ENCODE results near the gene INPP5A.

INPP5A gene

GRCh38 chr10:132617737-132618052 lies 80.1 kb downstream of the INPP5A start:
- ATAC-seq, result no peak
- no peak for TF ChIP-seq PPARA (CRISPR knock-in tag; IDR thresholded peaks at IDR 0.05; ENCODE audit: borderline replicate concordance)
- no peak for TF ChIP-seq ISL1 (CRISPR knock-in tag; IDR thresholded peaks at IDR 0.05)
- TF ChIP-seq ZNF8 (CRISPR knock-in tag; IDR thresholded peaks at IDR 0.05), result no peak
- no peak for TF ChIP-seq CSDC2 (CRISPR knock-in tag; IDR thresholded peaks at IDR 0.05)
- no peak for TF ChIP-seq TOX (CRISPR knock-in tag; IDR thresholded peaks at IDR 0.05; ENCODE audit: borderline replicate concordance)
- no peak for TF ChIP-seq GLIS3 (CRISPR knock-in tag; IDR thresholded peaks at IDR 0.05)
- TF ChIP-seq ZFP3 (CRISPR knock-in tag; IDR thresholded peaks at IDR 0.05), result no peak
- no peak for TF ChIP-seq ZNF565 (CRISPR knock-in tag; conservative IDR thresholded peaks at IDR 0.05; ENCODE audit: low read depth)
- TF ChIP-seq PATZ1 (CRISPR knock-in tag; IDR thresholded peaks at IDR 0.05; ENCODE audit: borderline replicate concordance), result no peak
- TF ChIP-seq ZFP30 (CRISPR knock-in tag; IDR thresholded peaks at IDR 0.05), result no peak

GRCh38 chr10:132618158-132618919 lies 80.8 kb downstream of the INPP5A start:
- TF ChIP-seq RARB (CRISPR knock-in tag; IDR thresholded peaks at IDR 0.05), result no peak
- no peak for TF ChIP-seq ESRRG (CRISPR knock-in tag; IDR thresholded peaks at IDR 0.05)
- TF ChIP-seq ZFP30 (CRISPR knock-in tag; IDR thresholded peaks at IDR 0.05), result no peak
- no peak for ATAC-seq

GRCh38 chr10:132619927-132620326 lies 82.3 kb downstream of the INPP5A start:
- ATAC-seq, result no peak
- no peak for TF ChIP-seq POU6F1 (CRISPR knock-in tag; IDR thresholded peaks at IDR 0.05; ENCODE audit: borderline replicate concordance, low read depth)
- TF ChIP-seq ZFP30 (CRISPR knock-in tag; IDR thresholded peaks at IDR 0.05), result no peak
- no peak for TF ChIP-seq GLIS3 (CRISPR knock-in tag; IDR thresholded peaks at IDR 0.05)
- TF ChIP-seq ZNF8 (CRISPR knock-in tag; IDR thresholded peaks at IDR 0.05), result no peak
- TF ChIP-seq TSHZ2 (CRISPR knock-in tag; IDR thresholded peaks at IDR 0.05), result no peak
- TF ChIP-seq SNAI2 (CRISPR knock-in tag; IDR thresholded peaks at IDR 0.05), result no peak
- no peak for TF ChIP-seq TOX (CRISPR knock-in tag; IDR thresholded peaks at IDR 0.05; ENCODE audit: borderline replicate concordance)
- TF ChIP-seq ZNF565 (CRISPR knock-in tag; conservative IDR thresholded peaks at IDR 0.05; ENCODE audit: low read depth), result no peak
- no peak for TF ChIP-seq ZNF70 (CRISPR knock-in tag; IDR thresholded peaks at IDR 0.05)
- TF ChIP-seq TCF4 (CRISPR knock-in tag; IDR thresholded peaks at IDR 0.05; ENCODE audit: borderline replicate concordance), result no peak
- no peak for TF ChIP-seq ISL1 (CRISPR knock-in tag; IDR thresholded peaks at IDR 0.05)
- TF ChIP-seq BACH2 (CRISPR knock-in tag; IDR thresholded peaks at IDR 0.05; ENCODE audit: borderline replicate concordance), result no peak
- no peak for TF ChIP-seq PPARA (CRISPR knock-in tag; IDR thresholded peaks at IDR 0.05; ENCODE audit: borderline replicate concordance)
- TF ChIP-seq ZC3H10 (CRISPR knock-in tag; IDR thresholded peaks at IDR 0.05), result no peak
- TF ChIP-seq OSR1 (CRISPR knock-in tag; IDR thresholded peaks at IDR 0.05), result no peak
- TF ChIP-seq ZFP3 (CRISPR knock-in tag; IDR thresholded peaks at IDR 0.05), result no peak
- TF ChIP-seq CREB5 (CRISPR knock-in tag; IDR thresholded peaks at IDR 0.05; ENCODE audit: low read depth), result no peak

Measured in SK-N-SH treated with all-trans-retinoic acid at 6 μM for 48 hours (cell line).